ENCODE results near the gene RAD54L2.

- TF ChIP-seq CTCF (IDR thresholded peaks at IDR 0.05) (no peak), POLR2AphosphoS5 (IDR thresholded peaks at IDR 0.05) (no peak), POLR2A (IDR thresholded peaks at IDR 0.05) (no peak), EP300 (IDR thresholded peaks at IDR 0.05) (no peak)
Observed at GRCh38 chr3:51530485-51530884, 8.0 kb upstream of the RAD54L2 start.

Measured in suprapubic skin (tissue), 4 donors.